DOHH2 (cell line): ENCODE results near the gene SLC36A2.

ENCODE experiments used
- CTCF ChIP-seq: fragments of 200-600 bp; sonication (generic); IDR thresholded peaks from one replicate; pipeline ENCODE4 v1.5.1; 2014; ENCODE audit warnings: antibody characterized with exemption, mild to moderate bottlenecking, low read depth, low read length; ENCODE audit not compliant: poor library complexity, severe bottlenecking
- EZH2phosphoT487 ChIP-seq: fragments of 200-600 bp; sonication (generic); IDR thresholded peaks from 2 replicates; pipeline ENCODE4 v1.6.1; 2017; ENCODE audit warnings: borderline replicate concordance, mild to moderate bottlenecking, antibody characterized with exemption, low read length, moderate library complexity, mixed read lengths

- TF ChIP-seq CTCF (no peak), EZH2phosphoT487 (no peak)
These were observed at the start of gene SLC36A2 for GRCh38 chr5:151347369-151347768.
